Dedifferentiated amniotic fluid mesenchymal stem cell (primary cell): Measurements from ENCODE around the gene MS4A18.

Source experiments
- DNase-seq: peaks from one replicate; pipeline ENCODE4 v3.0.0-alpha.2; 2016; ENCODE audit errors: extremely low spot score

The MS4A18 gene

DNA sequence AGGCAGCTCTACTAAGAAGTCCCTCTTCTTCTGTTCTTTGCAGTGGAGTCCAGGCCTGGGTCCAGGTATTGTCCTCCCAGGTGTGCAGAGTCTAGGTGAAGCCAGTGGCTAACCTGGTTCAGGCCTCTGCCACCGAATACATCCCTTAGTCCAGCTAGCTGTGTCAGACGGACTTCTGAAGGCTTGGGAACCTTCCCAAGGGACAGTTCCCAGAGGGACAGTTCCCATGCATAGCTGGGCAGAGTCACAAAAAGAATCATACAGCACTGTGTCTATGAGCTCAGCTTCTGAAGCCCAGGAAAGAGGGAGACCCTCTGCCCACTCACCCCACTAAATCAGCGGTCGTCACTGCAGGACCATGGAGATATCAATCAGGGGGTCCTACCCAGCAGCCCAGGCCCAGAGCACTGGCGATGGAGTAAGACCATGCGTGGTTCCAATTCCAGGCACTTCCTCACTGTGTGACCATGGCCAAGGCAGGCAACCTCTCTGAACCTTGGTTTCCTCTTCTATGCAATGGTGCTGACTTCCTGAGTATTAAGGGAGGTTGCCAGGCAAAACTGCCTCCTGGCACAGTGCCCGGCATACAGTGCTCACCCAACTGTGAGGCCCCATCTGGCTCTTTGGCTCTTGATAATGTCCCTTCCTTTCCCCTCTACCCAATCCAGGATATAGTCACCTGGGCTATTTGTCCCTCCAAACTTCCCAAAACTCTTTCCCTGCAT lies 64.0 kb downstream of the MS4A18 start:
- no peak for DNase-seq

DNA sequence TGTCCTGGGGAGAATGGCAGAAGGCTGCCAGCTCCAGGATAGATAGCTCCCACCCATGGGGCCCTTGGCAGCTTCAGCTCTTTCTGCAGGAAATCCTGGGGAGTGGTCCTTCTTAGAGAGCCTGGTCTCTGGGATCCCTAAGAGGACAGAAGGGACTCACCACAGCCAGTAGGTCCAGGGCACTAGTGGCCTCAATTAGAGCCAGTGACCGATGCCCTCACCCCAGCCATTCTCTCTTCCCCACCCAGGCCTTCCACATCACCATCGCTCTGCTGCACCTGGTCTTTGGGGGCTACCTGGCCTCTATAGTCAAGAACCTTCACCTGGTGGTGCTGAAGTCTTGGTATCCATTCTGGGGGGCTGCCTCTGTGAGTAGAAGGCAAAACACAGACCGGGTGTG lies 66.2 kb downstream of the MS4A18 start:
- no peak for DNase-seq

DNA sequence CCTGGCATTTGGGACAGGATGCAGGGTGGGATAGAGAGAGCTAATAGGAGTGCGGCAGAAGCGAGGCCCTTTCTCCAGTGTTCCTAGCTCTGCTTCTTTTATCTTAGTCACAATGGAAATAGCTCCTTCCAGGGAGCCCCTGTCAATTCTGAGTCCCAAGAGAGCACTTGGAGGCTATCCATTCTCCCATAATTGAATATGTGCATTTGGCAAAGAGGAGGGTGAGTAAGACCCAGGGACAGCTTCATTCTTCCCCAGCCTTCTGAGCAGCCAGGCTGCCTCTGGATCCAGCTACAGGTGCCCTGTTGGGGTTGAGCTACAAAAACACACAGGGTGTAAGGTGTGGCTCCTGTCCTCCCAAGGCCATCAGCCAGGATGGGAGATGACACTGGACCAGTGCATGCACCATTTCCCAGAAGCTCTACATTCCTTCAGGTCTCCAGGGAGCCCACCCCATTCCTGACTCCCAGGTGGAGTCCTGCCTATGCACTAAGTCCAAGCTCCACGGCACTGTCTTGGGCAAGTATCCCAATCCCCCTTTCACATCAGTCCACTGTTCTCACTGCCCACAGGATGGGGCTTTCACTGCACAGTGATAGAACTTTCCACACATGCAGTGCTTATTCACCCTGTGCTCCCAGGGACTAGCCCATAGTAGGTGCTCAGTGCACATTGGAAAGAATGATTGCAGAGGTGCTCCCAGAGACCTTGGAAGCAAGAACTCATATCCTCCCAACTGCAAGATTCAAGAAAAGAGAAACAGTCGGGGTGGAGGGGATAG lies 66.8 kb downstream of the MS4A18 start:
- no peak for DNase-seq

DNA sequence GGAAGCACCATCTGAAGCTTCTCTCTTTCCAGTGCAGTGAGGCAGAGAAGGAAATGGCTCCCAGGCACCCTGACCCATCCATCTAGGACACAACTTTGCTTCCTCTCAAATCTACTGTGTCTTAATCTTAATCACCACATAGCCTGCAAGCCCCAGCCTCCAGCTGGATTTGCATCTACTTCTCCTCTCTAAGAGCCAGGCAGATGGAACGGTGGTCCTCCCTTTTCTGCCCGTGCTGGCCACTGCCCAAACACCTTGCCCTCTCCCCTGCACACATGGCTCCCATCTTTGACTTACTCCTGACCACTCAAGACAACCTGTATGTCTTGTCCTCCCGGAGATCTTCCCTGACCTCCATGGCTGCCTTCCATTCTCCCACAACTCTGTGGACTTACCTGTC lies 68.0 kb downstream of the MS4A18 start:
- no peak for DNase-seq
